Prostate gland (tissue), 2 donors: ENCODE results near the gene PRR35.

Source experiments
- CTCF ChIP-seq, 4 experiments: fragments of 200-600 bp in 2 of 4; fragments of 450-650 bp in 2 of 4; sonication (generic) in 2 of 4; IDR thresholded peaks; 1 replicate in 3 of 4; 2 replicates in 1 of 4; pipeline ENCODE4 v1.5.1; 2016 to 2019; ENCODE audit warnings: antibody characterized with exemption in 4 of 4, mild to moderate bottlenecking in 2 of 4, moderate library complexity in 2 of 4
- POLR2A ChIP-seq: fragments of 450-650 bp; IDR thresholded peaks from one replicate; pipeline ENCODE4 v1.6.1; 2016; ENCODE audit warnings: antibody characterized with exemption, mild to moderate bottlenecking
- POLR2AphosphoS5 ChIP-seq: sonication (generic); formaldehyde crosslinking; IDR thresholded peaks from one replicate; pipeline ENCODE4 v1.6.1; 2017; ENCODE audit warnings: antibody characterized with exemption

- TF ChIP-seq POLR2A (no peak), CTCF (IDR thresholded peaks at IDR 0.05) (no peak), POLR2AphosphoS5 (no peak)
These were observed 5.5 kb downstream of the PRR35 start for GRCh38 chr16:565419-566330.
